Activated naive CD8-positive, alpha-beta T cell treated with anti-CD3 and anti-CD28 coated beads, Interleukin-2, amount 50 U/mL, for 24 hours (primary cell): ENCODE results near the gene ORC4.
"Not testable (repeated sequence)": the region's sequence is repeated elsewhere in the genome, so short reads cannot be mapped to it uniquely, and the experiment has no call there.

Source experiments
- ATAC-seq: fragments of 150-1000 bp; cut with Tn5 transposase; one replicate; pipeline ENCODE4 v1.10.0; 2021
- DNase-seq: peaks from one replicate; pipeline ENCODE4 v3.0.0; 2021
- H3K27ac Mint-ChIP-seq: one replicate; pipeline ENCODE4 v1.8.0; 2021; ENCODE audit warnings: mild to moderate bottlenecking, mixed read lengths
- H3K27me3 Mint-ChIP-seq: one replicate; pipeline ENCODE4 v1.8.0; 2021; ENCODE audit warnings: mixed read lengths
- H3K36me3 Mint-ChIP-seq: one replicate; pipeline ENCODE4 v1.8.0; 2021; ENCODE audit warnings: low read depth, mixed read lengths
- H3K4me1 Mint-ChIP-seq: one replicate; pipeline ENCODE4 v1.8.0; 2021; ENCODE audit warnings: mixed read lengths
- H3K4me3 Mint-ChIP-seq: one replicate; pipeline ENCODE4 v1.8.0; 2021; ENCODE audit warnings: mild to moderate bottlenecking, moderate library complexity, mixed read lengths
- H3K9me3 Mint-ChIP-seq: one replicate; pipeline ENCODE4 v1.8.0; 2021; ENCODE audit warnings: mixed read lengths

Gene ORC4

GRCh38 chr2:148027822-148028221 is 7.3 kb upstream of the ORC4 start:
- peaks cover 4% of the 10 kb centered on the region for H3K36me3 Mint-ChIP-seq
- no peak overlapping the region for H3K4me3 Mint-ChIP-seq
- H3K27ac Mint-ChIP-seq = no peak overlapping the region
- H3K27me3 Mint-ChIP-seq = no peaks in the 10 kb centered on the region
- no peak for DNase-seq
- peaks cover 34% of the 10 kb centered on the region for H3K4me1 Mint-ChIP-seq
- no peak for ATAC-seq
- H3K9me3 Mint-ChIP-seq = no peaks in the 10 kb centered on the region

- ATAC-seq (no peak), DNase-seq (no peak)
- H3K4me3 Mint-ChIP-seq = no peak overlapping the region
- peaks cover 38% of the 10 kb centered on the region for H3K4me1 Mint-ChIP-seq
- no peaks in the 10 kb centered on the region for H3K9me3 Mint-ChIP-seq
- H3K36me3 Mint-ChIP-seq = peaks cover 4% of the 10 kb centered on the region
- no peaks in the 10 kb centered on the region for H3K27me3 Mint-ChIP-seq
- no peak overlapping the region for H3K27ac Mint-ChIP-seq
Observed at GRCh38 chr2:148026573-148026972, 6.0 kb upstream of the ORC4 start.

GRCh38 chr2:148023861-148024260 is 3.3 kb upstream of the ORC4 start:
- ATAC-seq = no peak
- Mint-ChIP-seq H3K27me3 (no peaks in the 10 kb centered on the region), H3K27ac (peak overlapping the region; percentile 83), H3K4me1 (peaks cover 46% of the 10 kb centered on the region), H3K36me3 (peaks cover 9% of the 10 kb centered on the region), H3K4me3 (peak overlapping the region; percentile 66), H3K9me3 (no peaks in the 10 kb centered on the region)
- peak; percentile 14 for DNase-seq

- ATAC-seq = no peak
- H3K4me3 Mint-ChIP-seq = peak overlapping the region; percentile 98
- H3K27me3 Mint-ChIP-seq = no peaks in the 10 kb centered on the region
- no peak overlapping the region for H3K27ac Mint-ChIP-seq
- DNase-seq = no peak
- H3K4me1 Mint-ChIP-seq = peaks cover 53% of the 10 kb centered on the region
- H3K9me3 Mint-ChIP-seq = no peaks in the 10 kb centered on the region
- H3K36me3 Mint-ChIP-seq = peaks cover 9% of the 10 kb centered on the region
Observed at GRCh38 chr2:148022882-148023281, 2.3 kb upstream of the ORC4 start.

- Mint-ChIP-seq H3K27ac (peak overlapping the region; percentile 94), H3K9me3 (no peaks in the 10 kb centered on the region), H3K4me3 (peak overlapping the region; percentile 98), H3K4me1 (peaks cover 53% of the 10 kb centered on the region), H3K36me3 (peaks cover 9% of the 10 kb centered on the region), H3K27me3 (no peaks in the 10 kb centered on the region)
- no peak for ATAC-seq
- DNase-seq = no peak
Observed at GRCh38 chr2:148022351-148022750, 1.8 kb upstream of the ORC4 start.

GRCh38 chr2:148021886-148022285 is 1.3 kb upstream of the ORC4 start:
- no peak for ATAC-seq
- H3K9me3 Mint-ChIP-seq = no peaks in the 10 kb centered on the region

GRCh38 chr2:148021059-148021861 is 723 bp upstream of the ORC4 start, which contains the start of gene MBD5:
Gene MBD5, plus strand, starts transcription at chr2:148021091.
- peaks cover 12% of the 10 kb centered on the region for H3K36me3 Mint-ChIP-seq
- H3K27me3 Mint-ChIP-seq = no peaks in the 10 kb centered on the region
- no peaks in the 10 kb centered on the region for H3K9me3 Mint-ChIP-seq
- ATAC-seq (peak; percentile 47), DNase-seq (peak; percentile 47)
- peak within 1 kb of the TSS; percentile 94 for H3K27ac Mint-ChIP-seq
- H3K4me1 Mint-ChIP-seq = peaks cover 56% of the 10 kb centered on the region
- peak within 1 kb of the TSS; percentile 98 for H3K4me3 Mint-ChIP-seq

More at GRCh38 chr2:148021886-148022285, 1.3 kb upstream of the ORC4 start:
- Mint-ChIP-seq H3K36me3 (peaks cover 9% of the 10 kb centered on the region), H3K27me3 (no peaks in the 10 kb centered on the region), H3K4me1 (peaks cover 55% of the 10 kb centered on the region), H3K4me3 (peak overlapping the region; percentile 98), H3K27ac (peak overlapping the region; percentile 94)
- no peak for DNase-seq

GRCh38 chr2:148014616-148015015 is 5.9 kb downstream of the ORC4 start:
- peaks cover 14% of the 10 kb centered on the region for H3K36me3 Mint-ChIP-seq
- H3K4me3 Mint-ChIP-seq = no peak overlapping the region
- ATAC-seq = no peak
- no peak for DNase-seq
- no peak overlapping the region for H3K27ac Mint-ChIP-seq
- H3K27me3 Mint-ChIP-seq = no peaks in the 10 kb centered on the region
- H3K4me1 Mint-ChIP-seq = peaks cover 48% of the 10 kb centered on the region
- peaks cover 2% of the 10 kb centered on the region for H3K9me3 Mint-ChIP-seq

GRCh38 chr2:148013876-148014275 is 6.7 kb downstream of the ORC4 start:
- Mint-ChIP-seq H3K27ac (no peak overlapping the region), H3K4me3 (no peak overlapping the region), H3K9me3 (peaks cover 6% of the 10 kb centered on the region), H3K4me1 (peaks cover 44% of the 10 kb centered on the region), H3K36me3 (peaks cover 16% of the 10 kb centered on the region), H3K27me3 (no peaks in the 10 kb centered on the region)
- DNase-seq (no peak), ATAC-seq (no peak)

GRCh38 chr2:148008411-148008810 is 12.1 kb downstream of the ORC4 start:
- H3K9me3 Mint-ChIP-seq = peaks cover 35% of the 10 kb centered on the region
- H3K36me3 Mint-ChIP-seq = peaks cover 42% of the 10 kb centered on the region
- not testable (repeated sequence) for ATAC-seq, H3K4me3 Mint-ChIP-seq, H3K27ac Mint-ChIP-seq, DNase-seq, H3K27me3 Mint-ChIP-seq
- H3K4me1 Mint-ChIP-seq = peaks cover 29% of the 10 kb centered on the region

GRCh38 chr2:148007219-148007900 is 13.2 kb downstream of the ORC4 start:
- peaks cover 26% of the 10 kb centered on the region for H3K4me1 Mint-ChIP-seq
- H3K36me3 Mint-ChIP-seq = peaks cover 50% of the 10 kb centered on the region

GRCh38 chr2:148006249-148007007 is 14.1 kb downstream of the ORC4 start:
- Mint-ChIP-seq H3K27ac (no peak overlapping the region), H3K4me3 (no peak overlapping the region), H3K4me1 (peaks cover 19% of the 10 kb centered on the region), H3K9me3 (peaks cover 55% of the 10 kb centered on the region), H3K27me3 (no peaks in the 10 kb centered on the region), H3K36me3 (peaks cover 52% of the 10 kb centered on the region)
- ATAC-seq (no peak), DNase-seq (no peak)

More at GRCh38 chr2:148007219-148007900, 13.2 kb downstream of the ORC4 start:
- Mint-ChIP-seq H3K4me3 (no peak overlapping the region), H3K9me3 (peaks cover 46% of the 10 kb centered on the region), H3K27me3 (no peaks in the 10 kb centered on the region), H3K27ac (no peak overlapping the region)
- ATAC-seq (no peak), DNase-seq (no peak)

GRCh38 chr2:148002420-148002819 is 18.1 kb downstream of the ORC4 start:
- H3K4me3 Mint-ChIP-seq, H3K27me3 Mint-ChIP-seq, H3K27ac Mint-ChIP-seq, DNase-seq, ATAC-seq: not testable (repeated sequence)
- peaks cover 37% of the 10 kb centered on the region for H3K9me3 Mint-ChIP-seq
- H3K4me1 Mint-ChIP-seq = peaks cover 27% of the 10 kb centered on the region
- H3K36me3 Mint-ChIP-seq = peaks cover 48% of the 10 kb centered on the region

- Mint-ChIP-seq H3K4me1 (peaks cover 27% of the 10 kb centered on the region), H3K27me3 (no peaks in the 10 kb centered on the region), H3K27ac (no peak overlapping the region), H3K9me3 (peaks cover 36% of the 10 kb centered on the region), H3K36me3 (peaks cover 49% of the 10 kb centered on the region), H3K4me3 (no peak overlapping the region)
- no peak for ATAC-seq
- no peak for DNase-seq
Observed at GRCh38 chr2:148000095-148000494, 20.4 kb downstream of the ORC4 start.
